ENCODE data around the gene PRSS27.
"Not testable (repeated sequence)": the region's sequence is repeated elsewhere in the genome, so short reads cannot be mapped to it uniquely, and the experiment has no call there.

PRSS27 gene

DNA sequence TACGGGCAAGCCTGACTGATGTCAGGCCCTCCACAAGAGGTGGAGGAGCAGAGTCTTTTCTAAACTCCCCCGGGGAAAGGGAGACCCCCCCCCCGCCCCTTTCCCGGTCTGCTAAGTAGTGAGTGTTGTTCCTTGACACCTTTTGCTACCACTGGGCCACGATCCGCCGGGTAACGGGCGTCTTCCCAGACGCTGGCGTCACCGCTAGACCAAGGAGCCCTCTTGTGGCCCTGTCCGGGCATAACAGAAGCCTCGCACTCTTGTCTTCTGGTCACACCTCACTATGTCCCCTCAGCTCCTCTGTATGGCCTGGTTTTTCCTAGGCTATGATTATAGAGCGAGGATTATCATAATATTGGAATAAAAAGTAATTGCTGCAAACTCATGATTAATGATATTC, 50.0 kb downstream of the PRSS27 start:
- peak; percentile 6 to 33 (median 13) for DNase-seq

DNA sequence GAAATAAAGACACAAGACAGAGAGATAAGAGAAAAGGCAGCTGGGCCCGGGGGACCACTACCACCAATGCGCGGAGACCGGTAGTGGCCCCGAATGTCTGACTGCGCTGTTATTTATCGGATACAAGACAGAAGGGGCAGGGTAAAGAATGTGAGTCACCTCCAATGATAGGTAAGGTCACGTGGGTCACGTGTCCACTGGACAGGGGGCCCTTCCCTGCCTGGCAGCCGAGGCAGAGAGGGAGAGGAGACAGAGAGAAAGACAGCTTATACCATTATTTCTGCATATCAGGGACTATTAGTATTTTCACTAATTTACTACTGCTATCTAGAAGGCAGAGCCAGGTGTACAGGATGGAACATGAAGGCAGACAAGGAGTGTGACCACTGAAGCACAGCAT, 50.4 kb downstream of the PRSS27 start:
- DNase-seq = not testable (repeated sequence)

DNA sequence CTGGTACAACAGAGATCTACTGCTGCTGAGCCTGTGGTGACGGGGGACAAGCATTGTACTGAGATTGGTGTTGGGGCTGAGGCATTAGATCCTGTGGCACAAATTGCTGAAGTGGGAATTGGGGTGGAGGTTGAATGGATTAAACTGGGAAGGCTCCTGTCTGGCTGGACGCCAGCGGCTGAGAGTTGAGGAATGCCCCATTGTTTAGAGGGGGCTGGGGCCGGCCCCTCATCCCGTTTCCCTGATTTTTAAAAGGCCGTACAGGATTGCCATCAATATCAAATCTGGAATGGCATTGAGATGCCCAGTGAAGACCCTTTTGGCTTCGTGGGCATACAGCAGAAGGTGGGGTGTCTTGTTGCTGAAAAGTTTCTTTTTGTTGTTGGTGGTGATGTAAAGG, 53.4 kb downstream of the PRSS27 start:
- DNase-seq = not testable (repeated sequence)

DNA sequence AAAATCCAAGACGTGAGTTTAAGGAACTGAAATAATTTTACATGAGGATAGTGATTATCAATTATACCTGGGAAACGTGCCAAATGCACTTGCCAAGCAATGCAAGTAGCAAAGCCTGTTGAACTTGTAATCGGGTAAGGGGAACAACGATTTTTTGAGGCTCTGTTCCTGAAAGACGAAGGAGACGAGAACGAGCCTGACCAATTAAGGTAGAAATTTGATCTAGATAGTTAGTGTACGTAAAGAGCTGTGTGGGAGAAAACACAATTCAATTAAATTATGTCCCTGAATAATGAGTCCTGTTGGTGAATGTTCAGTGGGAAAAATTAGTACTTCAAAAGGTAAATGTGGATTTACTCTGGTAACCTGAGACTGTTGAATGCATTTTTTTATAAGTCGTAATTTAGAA, 55.4 kb downstream of the PRSS27 start:
- no peak for DNase-seq

DNA sequence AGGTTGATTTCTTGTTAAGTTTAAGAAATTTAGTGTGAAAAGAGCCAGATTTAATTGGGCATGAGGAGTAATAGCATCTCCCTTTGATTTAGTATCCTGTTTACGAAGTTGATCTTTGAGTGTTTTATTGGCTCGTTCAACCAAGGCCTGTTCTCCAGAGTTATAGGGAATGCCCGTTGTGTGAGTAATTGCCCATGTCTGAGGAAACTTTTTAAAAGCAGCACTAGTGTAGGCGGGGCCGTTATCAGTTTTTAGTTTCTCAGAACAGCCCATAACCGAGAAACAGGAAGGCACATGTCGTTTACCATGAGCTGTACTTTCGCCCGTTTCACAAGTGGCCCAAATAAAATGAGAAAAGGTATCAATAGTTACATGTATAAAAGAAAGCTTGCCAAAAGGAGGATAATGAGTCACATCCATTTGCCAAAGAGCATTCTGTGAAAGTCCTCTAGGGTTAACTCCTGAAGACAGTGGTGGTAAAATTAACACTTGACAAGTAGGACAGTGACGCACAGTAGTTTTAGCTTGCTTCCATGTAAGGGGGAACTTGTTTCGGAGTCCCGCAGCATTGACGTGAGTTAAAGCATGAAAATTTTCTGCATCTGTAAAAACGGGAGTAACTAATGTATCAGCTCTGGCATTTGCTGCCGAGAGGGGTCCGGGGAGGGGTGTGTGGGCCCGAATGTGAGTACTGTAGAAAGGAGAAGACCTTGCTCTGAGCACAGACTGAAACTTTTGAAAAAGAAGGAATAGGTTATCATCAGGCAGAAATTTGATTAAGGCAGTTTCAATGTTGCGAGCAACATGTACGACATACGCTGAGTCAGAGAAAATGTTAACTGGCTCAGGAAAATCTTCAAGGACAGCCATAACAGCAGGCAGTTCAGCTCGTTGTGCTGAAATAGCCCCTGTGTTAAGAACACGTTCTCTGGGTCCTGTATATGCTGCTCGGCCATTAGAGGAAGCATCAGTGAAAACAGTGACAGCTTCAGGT, 56.2 kb downstream of the PRSS27 start:
- DNase-seq = no peak
